ENCODE measurements around the gene SLU7. TPM values are rescaled to one million over a fixed set of nuclear protein-coding genes. Genes with fewer than 3 reads are reported as not detected.

The SLU7 gene
- total RNA-seq, 4 donors from 2014 or later = 49.6 to 96.6 (median 64.9) TPM

- no peak for TF ChIP-seq CTCF (IDR thresholded peaks at IDR 0.05)
- ATAC-seq (ENCODE audit: low FRiP score) (no peak), DNase-seq (ENCODE audit: low spot score) (no peak)
Measured at GRCh38 chr5:160457252-160457651, 38.4 kb upstream of the SLU7 start.

GRCh38 chr5:160456480-160457177 is 37.7 kb upstream of the SLU7 start:
- ATAC-seq (ENCODE audit: low FRiP score) (no peak), DNase-seq (ENCODE audit: low spot score) (no peak)

GRCh38 chr5:160455600-160455999 is 36.7 kb upstream of the SLU7 start:
- ATAC-seq (ENCODE audit: low FRiP score) (no peak), DNase-seq (ENCODE audit: low spot score) (no peak)
- TF ChIP-seq CTCF (IDR thresholded peaks at IDR 0.05) = no peak

More at GRCh38 chr5:160456480-160457177, 37.7 kb upstream of the SLU7 start:
- no peak for TF ChIP-seq CTCF (IDR thresholded peaks at IDR 0.05)

- no peak for DNase-seq (ENCODE audit: low spot score)
- TF ChIP-seq CTCF (IDR thresholded peaks at IDR 0.05) = no peak
- no peak for ATAC-seq (ENCODE audit: low FRiP score)
Measured at GRCh38 chr5:160453751-160454150, 34.9 kb upstream of the SLU7 start.

- TF ChIP-seq CTCF (IDR thresholded peaks at IDR 0.05) = no peak
- ATAC-seq (ENCODE audit: low FRiP score) (no peak), DNase-seq (ENCODE audit: low spot score) (no peak)
Measured at GRCh38 chr5:160452795-160453194, 33.9 kb upstream of the SLU7 start.

- ATAC-seq (ENCODE audit: low FRiP score) (no peak), DNase-seq (ENCODE audit: low spot score) (no peak)
- TF ChIP-seq CTCF (IDR thresholded peaks at IDR 0.05) = no peak
Measured at GRCh38 chr5:160452036-160452435, 33.2 kb upstream of the SLU7 start.

- ATAC-seq (ENCODE audit: low FRiP score) = no peak
- TF ChIP-seq CTCF (IDR thresholded peaks at IDR 0.05) = no peak
- DNase-seq (ENCODE audit: low spot score) = no peak
Measured at GRCh38 chr5:160451281-160451680, 32.4 kb upstream of the SLU7 start.

Data from omental fat pad (tissue), 4 donors.